Measurements from ENCODE around the gene HSPA4. TPM values are rescaled to one million over a fixed set of nuclear protein-coding genes. Genes with fewer than 3 reads are reported as not detected.
"Not testable (repeated sequence)": the region's sequence is repeated elsewhere in the genome, so short reads cannot be mapped to it uniquely, and the experiment has no call there.

Gene HSPA4
- total RNA-seq, 2 experiments from 2014 or later, result 105 to 169 TPM

- Mint-ChIP-seq H3K4me3 (no peak overlapping the region), H3K27ac (no peak overlapping the region), H3K36me3 (no peaks in the 10 kb centered on the region), H3K9me3 (ENCODE audit: low read depth) (no peaks in the 10 kb centered on the region), H3K4me1 (peaks cover 2% of the 10 kb centered on the region), H3K27me3 (peaks cover 3% of the 10 kb centered on the region)
- DNase-seq, result no peak
- CTCF ChIA-PET, result interaction anchor here (1.1 kb wide), 1 partner anchor 912 kb away, joined by 3 read pairs; no protein-coding TSS in a partner anchor
- no peak for ATAC-seq
These were observed 76.3 kb downstream of the HSPA4 start for GRCh38 chr5:133128066-133128465.

DNA sequence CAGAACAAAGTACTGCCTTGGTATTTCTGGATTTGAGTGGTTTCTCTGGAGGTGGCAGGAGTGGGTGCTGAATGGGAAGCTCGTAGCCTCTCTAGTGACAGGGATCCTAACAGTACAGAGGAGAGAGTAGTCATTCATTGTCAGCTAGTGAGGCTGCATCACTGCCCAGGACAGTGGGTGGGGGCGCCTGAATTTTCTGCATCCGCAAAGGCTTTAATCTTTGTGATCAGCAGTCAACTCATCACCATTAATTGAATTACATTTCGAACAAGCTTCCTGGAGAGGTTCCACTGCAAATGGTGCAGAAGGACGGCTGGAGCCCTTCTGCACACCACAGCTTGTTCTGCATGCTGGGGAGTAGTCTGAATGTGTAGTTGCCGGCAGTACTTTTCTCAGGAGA is 77.5 kb downstream of the HSPA4 start:
- Mint-ChIP-seq H3K27ac (no peak overlapping the region), H3K4me3 (no peak overlapping the region), H3K9me3 (ENCODE audit: low read depth) (no peaks in the 10 kb centered on the region), H3K4me1 (peaks cover 2% of the 10 kb centered on the region), H3K27me3 (peaks cover 3% of the 10 kb centered on the region), H3K36me3 (no peaks in the 10 kb centered on the region)
- ATAC-seq (no peak), DNase-seq (no peak)
- CTCF ChIA-PET, result interaction anchor here (0.6 kb wide), 1 partner anchor 212 kb away, joined by 3 read pairs; no protein-coding TSS in a partner anchor

- no peaks in the 10 kb centered on the region for H3K9me3 Mint-ChIP-seq (ENCODE audit: low read depth)
- peaks cover 2% of the 10 kb centered on the region for H3K4me1 Mint-ChIP-seq
- no peak overlapping the region for H3K27ac Mint-ChIP-seq
- H3K27me3 Mint-ChIP-seq, result peaks cover 3% of the 10 kb centered on the region
- ATAC-seq, result no peak
- no peak overlapping the region for H3K4me3 Mint-ChIP-seq
- DNase-seq, result no peak
- H3K36me3 Mint-ChIP-seq, result no peaks in the 10 kb centered on the region
- CTCF ChIA-PET, result no interaction called here
These were observed 78.1 kb downstream of the HSPA4 start for GRCh38 chr5:133129950-133130349.

DNA sequence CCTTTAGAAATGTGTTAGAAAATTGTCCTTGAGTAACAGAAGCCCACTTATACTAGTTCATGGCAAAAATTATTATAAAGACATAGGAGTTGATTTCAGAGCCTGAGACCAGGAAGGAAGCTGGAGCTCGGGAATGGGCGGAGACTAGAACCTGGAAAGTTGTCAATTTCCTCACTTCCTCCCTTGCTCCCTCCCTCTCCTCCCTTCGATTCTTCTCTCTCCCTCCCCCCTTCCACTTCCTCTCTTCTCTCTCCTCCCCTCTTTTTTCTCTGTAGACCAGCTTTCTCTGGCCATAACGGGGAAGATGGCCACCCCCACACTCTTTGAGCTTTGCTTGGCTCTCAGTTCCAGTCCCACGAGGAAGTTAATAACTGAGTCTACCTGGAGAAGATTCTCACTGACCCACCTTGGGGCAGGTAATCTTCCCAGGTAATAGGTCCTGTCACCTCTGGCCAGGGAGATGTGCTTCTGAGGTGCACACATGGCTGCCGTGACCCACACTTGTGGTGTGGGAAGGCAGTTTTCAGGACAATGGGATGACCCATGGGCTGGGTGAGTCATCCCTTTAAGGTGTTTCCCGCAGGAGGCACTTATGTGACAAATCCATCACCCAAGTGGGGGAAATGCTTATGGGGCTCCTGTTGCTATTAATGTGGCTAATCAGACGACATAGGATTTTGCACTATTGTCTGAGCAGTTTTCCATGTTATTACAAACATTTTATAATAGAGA is 78.7 kb downstream of the HSPA4 start:
- DNase-seq (no peak), ATAC-seq (no peak)
- no peaks in the 10 kb centered on the region for H3K36me3 Mint-ChIP-seq
- H3K4me3 Mint-ChIP-seq, result no peak overlapping the region
- no peak overlapping the region for H3K27ac Mint-ChIP-seq
- peaks cover 3% of the 10 kb centered on the region for H3K27me3 Mint-ChIP-seq
- H3K4me1 Mint-ChIP-seq, result peaks cover 2% of the 10 kb centered on the region
- CTCF ChIA-PET, result no interaction called here
- H3K9me3 Mint-ChIP-seq (ENCODE audit: low read depth), result no peaks in the 10 kb centered on the region

DNA sequence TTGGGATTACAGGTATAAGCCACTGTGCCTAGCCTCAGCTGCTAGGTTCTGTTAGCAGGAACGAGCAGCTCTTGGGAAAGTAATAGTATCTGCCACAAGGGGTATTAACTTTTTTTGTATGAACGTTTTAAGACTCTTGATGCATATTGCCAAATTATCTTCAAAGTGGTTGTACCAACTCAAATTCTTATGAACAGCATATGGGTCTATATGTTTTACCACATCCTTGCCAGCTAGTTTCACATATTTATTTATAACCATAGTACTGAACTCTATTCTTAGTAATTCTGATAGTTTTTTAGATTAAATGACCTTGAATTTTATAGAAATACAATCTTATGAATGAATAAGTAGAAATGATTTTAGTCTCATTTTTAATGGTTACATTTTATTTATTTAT is 80.9 kb downstream of the HSPA4 start:
- peaks cover 2% of the 10 kb centered on the region for H3K4me1 Mint-ChIP-seq
- CTCF ChIA-PET, result no interaction called here

GRCh38 chr5:133133241-133133640 is 81.4 kb downstream of the HSPA4 start:
- not testable (repeated sequence) for ATAC-seq

More for the DNA sequence above, 80.9 kb downstream of the HSPA4 start:
- no peak overlapping the region for H3K27ac Mint-ChIP-seq
- H3K36me3 Mint-ChIP-seq, result no peaks in the 10 kb centered on the region
- H3K4me3 Mint-ChIP-seq, result no peak overlapping the region
- H3K9me3 Mint-ChIP-seq (ENCODE audit: low read depth), result no peaks in the 10 kb centered on the region
- ATAC-seq (no peak), DNase-seq (no peak)
- peaks cover 12% of the 10 kb centered on the region for H3K27me3 Mint-ChIP-seq

DNA sequence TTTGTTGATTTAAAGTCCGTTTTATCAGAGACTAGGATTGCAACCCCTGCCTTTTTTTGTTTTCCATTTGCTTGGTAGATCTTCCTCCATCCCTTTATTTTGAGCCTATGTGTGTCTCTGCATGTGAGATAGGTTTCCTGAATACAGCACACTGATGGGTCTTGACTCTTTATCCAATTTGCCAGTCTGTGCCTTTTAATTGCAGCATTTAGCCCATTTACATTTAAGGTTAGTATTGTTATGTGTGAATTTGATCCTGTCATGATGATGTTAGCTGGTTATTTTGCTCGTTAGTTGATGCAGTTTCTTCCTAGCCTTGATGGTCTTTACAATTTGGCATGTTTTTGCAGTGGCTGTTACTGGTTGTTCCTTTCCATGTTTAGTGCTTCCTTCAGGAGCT is 85.1 kb downstream of the HSPA4 start:
- CTCF ChIA-PET, H3K4me1 Mint-ChIP-seq: not testable (repeated sequence)

More at GRCh38 chr5:133133241-133133640, 81.4 kb downstream of the HSPA4 start:
- H3K9me3 Mint-ChIP-seq (ENCODE audit: low read depth); H3K36me3 Mint-ChIP-seq; H3K4me3 Mint-ChIP-seq; H3K4me1 Mint-ChIP-seq; CTCF ChIA-PET; H3K27ac Mint-ChIP-seq; DNase-seq: not testable (repeated sequence)
- peaks cover 12% of the 10 kb centered on the region for H3K27me3 Mint-ChIP-seq

DNA sequence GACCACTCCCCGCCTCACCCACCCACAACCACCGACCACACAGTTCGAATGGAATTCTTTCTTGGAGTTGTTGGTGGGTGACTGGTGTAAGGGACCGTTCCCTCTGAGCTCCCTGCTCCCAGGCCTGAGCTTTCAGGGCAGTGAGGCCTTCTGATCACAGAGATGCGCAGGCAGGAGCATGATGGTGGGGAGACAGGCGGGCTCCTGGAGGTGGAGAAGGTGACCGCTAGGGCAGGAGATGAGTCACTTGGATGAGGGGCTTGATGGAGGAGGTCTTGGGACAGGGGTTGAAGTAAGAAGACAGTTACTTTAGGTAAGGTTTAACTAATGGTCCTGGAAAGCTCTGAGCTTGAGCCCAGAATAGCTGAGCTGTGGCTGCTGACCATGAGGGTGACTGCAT is 88.5 kb downstream of the HSPA4 start:
- H3K27me3 Mint-ChIP-seq, result peaks cover 12% of the 10 kb centered on the region
- H3K36me3 Mint-ChIP-seq, result no peaks in the 10 kb centered on the region
- H3K9me3 Mint-ChIP-seq (ENCODE audit: low read depth), result no peaks in the 10 kb centered on the region
- H3K27ac Mint-ChIP-seq, result no peak overlapping the region
- CTCF ChIA-PET, result no interaction called here
- H3K4me3 Mint-ChIP-seq, result no peak overlapping the region
- H3K4me1 Mint-ChIP-seq, result no peaks in the 10 kb centered on the region
- DNase-seq (no peak), ATAC-seq (no peak)

More for the DNA sequence above, 85.1 kb downstream of the HSPA4 start:
- ATAC-seq; H3K27ac Mint-ChIP-seq; H3K9me3 Mint-ChIP-seq (ENCODE audit: low read depth); H3K4me3 Mint-ChIP-seq; H3K36me3 Mint-ChIP-seq; DNase-seq: not testable (repeated sequence)
- peaks cover 12% of the 10 kb centered on the region for H3K27me3 Mint-ChIP-seq

GRCh38 chr5:133141746-133142145 is 89.9 kb downstream of the HSPA4 start:
- H3K9me3 Mint-ChIP-seq (ENCODE audit: low read depth), result no peaks in the 10 kb centered on the region
- CTCF ChIA-PET, result no interaction called here
- H3K27me3 Mint-ChIP-seq, result peaks cover 4% of the 10 kb centered on the region
- no peaks in the 10 kb centered on the region for H3K4me1 Mint-ChIP-seq
- ATAC-seq (no peak), DNase-seq (no peak)
- H3K4me3 Mint-ChIP-seq, result no peak overlapping the region
- H3K27ac Mint-ChIP-seq, result no peak overlapping the region
- H3K36me3 Mint-ChIP-seq, result no peaks in the 10 kb centered on the region

GRCh38 chr5:133142782-133143181 is 91.0 kb downstream of the HSPA4 start:
- no peaks in the 10 kb centered on the region for H3K36me3 Mint-ChIP-seq
- no peak overlapping the region for H3K4me3 Mint-ChIP-seq
- H3K27me3 Mint-ChIP-seq, result peaks cover 4% of the 10 kb centered on the region
- no peak overlapping the region for H3K27ac Mint-ChIP-seq
- CTCF ChIA-PET, result no interaction called here
- H3K4me1 Mint-ChIP-seq, result peaks cover 1% of the 10 kb centered on the region
- no peak for ATAC-seq
- no peaks in the 10 kb centered on the region for H3K9me3 Mint-ChIP-seq (ENCODE audit: low read depth)
- DNase-seq, result no peak

DNA sequence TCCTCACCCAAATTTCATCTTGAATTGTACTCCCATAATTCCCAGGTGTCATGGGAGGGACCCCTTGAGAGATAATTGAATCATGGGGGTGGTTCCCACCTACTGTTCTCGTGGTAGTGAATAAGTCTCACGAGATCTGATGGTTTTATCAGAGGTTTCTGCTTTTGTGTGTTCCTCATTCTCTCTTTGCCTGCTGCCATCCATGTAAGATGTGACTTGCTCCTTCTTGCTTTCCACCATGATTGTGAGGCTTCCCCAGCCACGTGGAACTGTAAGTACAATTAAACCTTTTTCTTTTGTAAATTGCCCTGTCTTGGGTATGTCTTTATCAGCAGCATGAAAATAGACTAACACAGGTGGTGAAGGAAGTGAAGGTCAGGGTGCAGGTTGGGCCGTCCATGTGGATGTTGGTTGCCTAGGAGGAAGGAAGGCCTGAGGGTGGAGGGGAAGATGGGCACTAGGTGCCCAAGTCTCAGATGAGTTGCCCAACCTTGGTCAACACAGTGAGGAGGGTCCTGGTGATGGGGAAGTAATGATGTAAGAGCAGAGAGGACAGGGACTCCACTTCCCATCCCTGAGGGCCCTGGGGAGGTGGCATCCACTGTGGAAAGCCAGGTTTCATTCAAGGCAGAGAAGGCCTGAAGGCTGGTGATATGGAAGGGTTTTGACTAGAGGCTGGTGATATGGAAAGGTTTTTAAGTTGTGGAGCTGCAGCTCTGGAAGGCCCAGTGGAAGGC is 92.6 kb downstream of the HSPA4 start:
- CTCF ChIA-PET, result interaction anchor here (0.8 kb wide), 1 partner anchor 165 kb away, joined by 3 read pairs; no protein-coding TSS in a partner anchor
- DNase-seq, result no peak
- H3K4me1 Mint-ChIP-seq, result peaks cover 1% of the 10 kb centered on the region
- H3K36me3 Mint-ChIP-seq, result no peaks in the 10 kb centered on the region
- no peak overlapping the region for H3K27ac Mint-ChIP-seq
- no peaks in the 10 kb centered on the region for H3K9me3 Mint-ChIP-seq (ENCODE audit: low read depth)
- H3K4me3 Mint-ChIP-seq, result no peak overlapping the region
- H3K27me3 Mint-ChIP-seq, result no peaks in the 10 kb centered on the region
- no peak for ATAC-seq

- DNase-seq (no peak), ATAC-seq (no peak)
- Mint-ChIP-seq H3K4me3 (no peak overlapping the region), H3K9me3 (ENCODE audit: low read depth) (no peaks in the 10 kb centered on the region), H3K27me3 (no peaks in the 10 kb centered on the region), H3K27ac (no peak overlapping the region), H3K4me1 (peaks cover 1% of the 10 kb centered on the region), H3K36me3 (no peaks in the 10 kb centered on the region)
- CTCF ChIA-PET, result no interaction called here
These were observed 93.8 kb downstream of the HSPA4 start for GRCh38 chr5:133145436-133146170.

- H3K4me1 Mint-ChIP-seq, result peaks cover 1% of the 10 kb centered on the region
- CTCF ChIA-PET, result no interaction called here
These were observed 95.6 kb downstream of the HSPA4 start for GRCh38 chr5:133147411-133147810.

More at GRCh38 chr5:133147411-133147810, 95.6 kb downstream of the HSPA4 start:
- no peak overlapping the region for H3K4me3 Mint-ChIP-seq
- no peaks in the 10 kb centered on the region for H3K36me3 Mint-ChIP-seq
- no peak for DNase-seq
- no peak overlapping the region for H3K27ac Mint-ChIP-seq
- H3K9me3 Mint-ChIP-seq (ENCODE audit: low read depth), result no peaks in the 10 kb centered on the region
- H3K27me3 Mint-ChIP-seq, result no peaks in the 10 kb centered on the region
- no peak for ATAC-seq
